HepG2 (cell line): Measurements from ENCODE around the gene DGAT2. TPM values are rescaled to one million over a fixed set of nuclear protein-coding genes. Genes with fewer than 3 reads are reported as not detected.

Experiments used
- ARID5B ChIP-seq: IDR thresholded peaks from 2 replicates; pipeline ENCODE4 v1.4.0; 2020; ENCODE audit warnings: mild to moderate bottlenecking, missing genetic modification reagents
- CTCF ChIP-seq: sonication (generic); formaldehyde crosslinking; IDR thresholded peaks from 2 replicates; pipeline ENCODE4 v1.5.0; 2020; ENCODE audit warnings: mild to moderate bottlenecking, missing genetic modification reagents, moderate library complexity
- EEA1 ChIP-seq: sonication (generic); formaldehyde crosslinking; IDR thresholded peaks from 2 replicates; pipeline ENCODE4 v1.5.1; 2020; ENCODE audit warnings: mild to moderate bottlenecking, missing genetic modification reagents, borderline replicate concordance
- ELF4 ChIP-seq: sonication (generic); formaldehyde crosslinking; IDR thresholded peaks from 2 replicates; pipeline ENCODE4 v1.5.0; 2020; ENCODE audit warnings: missing genetic modification reagents, mild to moderate bottlenecking, moderate library complexity, borderline replicate concordance
- ERF ChIP-seq: IDR thresholded peaks from 2 replicates; pipeline ENCODE4 v1.6.1; 2018; ENCODE audit warnings: missing biosample characterization, missing genetic modification reagents
- FOSL1 ChIP-seq: sonication (generic); formaldehyde crosslinking; IDR thresholded peaks from 2 replicates; pipeline ENCODE4 v1.9.0; 2021; ENCODE audit warnings: missing genetic modification reagents, borderline replicate concordance
- FOXO4 ChIP-seq: sonication (generic); formaldehyde crosslinking; conservative IDR thresholded peaks from 2 replicates; pipeline ENCODE4 v1.8.1; 2023; ENCODE audit warnings: missing genetic modification reagents
- HOXA7 ChIP-seq: sonication (generic); formaldehyde crosslinking; IDR thresholded peaks from 2 replicates; pipeline ENCODE4 v1.8.1; 2022; ENCODE audit warnings: mild to moderate bottlenecking, missing genetic modification reagents, moderate library complexity
- RBM39 ChIP-seq: fragments of 200-400 bp; formaldehyde crosslinking; IDR thresholded peaks from one replicate; pipeline ENCODE4 v1.6.1; 2018; ENCODE audit warnings: antibody characterized with exemption, mild to moderate bottlenecking, low read depth, low read length; ENCODE audit not compliant: poor library complexity, severe bottlenecking
- SMARCC2 ChIP-seq: fragments of 450-650 bp; IDR thresholded peaks from 2 replicates; pipeline ENCODE4 v1.6.1; 2017; ENCODE audit warnings: antibody characterized with exemption, mild to moderate bottlenecking
- XBP1 ChIP-seq: sonication (generic); formaldehyde crosslinking; IDR thresholded peaks from 2 replicates; pipeline ENCODE4 v1.5.0; 2020; ENCODE audit warnings: missing genetic modification reagents
- ZBED4 ChIP-seq: sonication (generic); formaldehyde crosslinking; IDR thresholded peaks from 2 replicates; pipeline ENCODE4 v1.4.0; 2020; ENCODE audit warnings: missing genetic modification reagents, borderline replicate concordance
- ZMYM4 ChIP-seq: sonication (generic); formaldehyde crosslinking; IDR thresholded peaks from 2 replicates; pipeline ENCODE4 v1.8.1; 2023; ENCODE audit warnings: mild to moderate bottlenecking, missing genetic modification reagents
- ZNF232 ChIP-seq: sonication (generic); formaldehyde crosslinking; IDR thresholded peaks from 2 replicates; pipeline ENCODE4 v1.4.0; 2020; ENCODE audit warnings: missing genetic modification reagents, borderline replicate concordance
- ZNF335 ChIP-seq: sonication (generic); formaldehyde crosslinking; IDR thresholded peaks from 2 replicates; pipeline ENCODE4 v1.4.0; 2020; ENCODE audit warnings: missing genetic modification reagents
- ZNF784 ChIP-seq: sonication (generic); formaldehyde crosslinking; IDR thresholded peaks from 2 replicates; pipeline ENCODE4 v1.5.1; 2020; ENCODE audit warnings: missing genetic modification reagents, mild to moderate bottlenecking, borderline replicate concordance
- polyA plus RNA-seq, 8 experiments: library from polyadenylated mRNA; depleted of rRNA in 3 of 8; stranded (reverse) in 7 of 8; unstranded in 1 of 8; fragments of >200 nt; fragmentation: Illumina TruSeq in 4 of 8; extraction: Trizol in 4 of 8; gene quantifications; 2 replicates each; pipeline versions ENCODE4 v1.2.1 to v1.2.3, GENCODE V29; 2011 to 2016; ENCODE audit warnings: low read depth in 4 of 8, missing spikeins in 1 of 8, mixed read lengths in 1 of 8; ENCODE audit not compliant: insufficient read depth in 1 of 8
- total RNA-seq, 5 experiments: library from RNA; depleted of rRNA; stranded (reverse); fragments of >200 nt; fragmentation: Illumina TruSeq; extraction: Trizol; gene quantifications; 2 replicates each; pipeline ENCODE4 v1.2.3, GENCODE V29; 2016; ENCODE audit warnings: low read depth in 1 of 5

Gene DGAT2
- total and polyA plus RNA-seq, 2 of the 13 experiments (the other 11 are each of a cell fraction or from before 2014, with no cell fraction given), result 39.0 to 65.6 TPM

GRCh38 chr11:75762885-75763284, 5.7 kb upstream of the DGAT2 start (continued):
- TF ChIP-seq RBM39 (no peak), SMARCC2 (no peak), HOXA7 (CRISPR knock-in tag) (no peak), EEA1 (no peak), ZNF335 (0 out of 2 replicates have a peak, but pooled peaks have one; percentile 58), ZBED4 (no peak), ZNF784 (CRISPR knock-in tag) (no peak), FOXO4 (CRISPR knock-in tag) (no peak), ERF (peak; percentile 76; the same call in 1 of the 2 replicates), ZMYM4 (CRISPR knock-in tag) (0 out of 2 replicates have a peak, but pooled peaks have one; percentile 19), ARID5B (CRISPR knock-in tag) (peak; percentile 92), CTCF (CRISPR knock-in tag) (no peak), FOSL1 (CRISPR knock-in tag) (no peak), ELF4 (CRISPR knock-in tag) (no peak), ZNF232 (no peak), XBP1 (CRISPR knock-in tag) (no peak)
